ENCODE data around the gene LAMP2.
"Not testable (repeated sequence)": the region's sequence is repeated elsewhere in the genome, so short reads cannot be mapped to it uniquely, and the experiment has no call there.

The LAMP2 gene

GRCh38 chrX:120468825-120469525 is at the start of gene LAMP2:
Gene LAMP2, minus strand, starts transcription at chrX:120469296. Its CDS starts 127 bp downstream, at chrX:120469169.
- peak; percentile 69 to 72 for DNase-seq

GRCh38 chrX:120517936-120518335 is 48.8 kb upstream of the LAMP2 start:
- no peak for DNase-seq

- no peak for DNase-seq
Measured at GRCh38 chrX:120514236-120514635, 45.1 kb upstream of the LAMP2 start.

GRCh38 chrX:120512627-120513026 is 43.5 kb upstream of the LAMP2 start:
- DNase-seq, result no peak

DNA sequence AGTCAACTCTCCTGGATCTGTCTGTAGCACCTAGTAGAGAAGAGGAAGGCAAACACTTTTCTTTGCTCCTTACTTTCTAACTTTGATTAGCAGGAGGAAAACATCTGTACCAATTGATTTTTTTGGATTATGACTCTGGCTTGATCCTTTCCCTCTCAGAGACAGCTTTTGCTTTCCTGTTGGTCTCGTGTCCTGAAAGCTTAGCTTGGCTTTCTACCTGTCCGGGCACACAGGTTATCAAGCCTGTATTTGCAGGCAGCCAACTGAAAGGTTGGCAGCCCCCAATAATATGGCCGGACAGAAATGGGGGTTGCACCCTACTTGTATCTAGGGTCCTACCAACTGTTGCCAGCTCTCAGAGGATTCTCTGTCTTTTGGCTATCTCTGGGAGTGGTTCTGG is 43.1 kb upstream of the LAMP2 start:
- DNase-seq, result no peak

- no peak for DNase-seq
Measured at GRCh38 chrX:120504569-120504968, 35.5 kb upstream of the LAMP2 start.

GRCh38 chrX:120499301-120500072 is 30.4 kb upstream of the LAMP2 start:
- no peak for DNase-seq

GRCh38 chrX:120490119-120490518 is 21.0 kb upstream of the LAMP2 start:
- not testable (repeated sequence) for DNase-seq

- DNase-seq, result no peak
Measured at GRCh38 chrX:120486786-120487185, 17.7 kb upstream of the LAMP2 start.

GRCh38 chrX:120485638-120486520 is 16.8 kb upstream of the LAMP2 start:
- peak; percentile 49 to 51 for DNase-seq

- no peak for DNase-seq
Measured at GRCh38 chrX:120485315-120485637, 16.2 kb upstream of the LAMP2 start.

DNA sequence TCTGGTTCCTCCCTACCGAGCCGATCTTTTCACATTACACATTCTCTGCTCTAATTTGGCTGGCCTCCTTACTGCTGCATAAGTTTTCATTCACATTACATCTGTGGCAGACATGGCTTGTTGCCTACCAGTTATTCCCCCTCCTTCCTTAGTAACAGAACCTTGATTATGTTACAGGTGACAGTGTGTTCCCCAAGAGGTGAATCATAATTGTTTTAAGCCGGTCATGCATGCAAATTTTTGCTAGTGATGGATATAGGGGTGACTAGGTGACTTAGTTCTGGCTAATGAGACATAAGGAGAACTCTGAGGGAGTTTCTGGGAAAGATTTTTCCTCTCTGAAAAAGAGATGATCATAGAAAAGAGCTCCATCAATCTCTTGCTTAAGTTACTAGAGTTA is 8.4 kb upstream of the LAMP2 start:
- DNase-seq, result no peak

DNA sequence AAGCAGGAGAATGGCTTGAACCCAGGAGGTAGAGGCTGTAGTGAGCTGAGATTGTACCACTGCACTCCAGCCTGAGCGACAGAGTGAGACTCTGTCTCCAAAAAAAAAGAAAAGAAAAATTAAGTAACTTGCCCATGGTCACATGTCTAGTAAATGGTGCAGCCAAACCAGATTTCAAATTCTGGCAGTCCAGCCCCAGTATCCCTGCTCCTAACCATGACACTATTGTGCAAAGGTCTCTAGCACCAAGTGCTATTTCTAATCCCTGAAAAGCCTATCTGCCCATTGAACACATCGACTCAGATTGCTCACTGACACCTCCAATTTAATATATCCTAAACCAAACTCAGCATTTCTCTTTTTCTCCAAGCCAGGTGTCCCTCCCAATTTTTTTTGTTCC is 7.6 kb upstream of the LAMP2 start:
- DNase-seq, result no peak

GRCh38 chrX:120475447-120475846 is 6.4 kb upstream of the LAMP2 start:
- not testable (repeated sequence) for DNase-seq

- DNase-seq, result no peak
Measured at GRCh38 chrX:120474085-120474484, 5.0 kb upstream of the LAMP2 start.

DNA sequence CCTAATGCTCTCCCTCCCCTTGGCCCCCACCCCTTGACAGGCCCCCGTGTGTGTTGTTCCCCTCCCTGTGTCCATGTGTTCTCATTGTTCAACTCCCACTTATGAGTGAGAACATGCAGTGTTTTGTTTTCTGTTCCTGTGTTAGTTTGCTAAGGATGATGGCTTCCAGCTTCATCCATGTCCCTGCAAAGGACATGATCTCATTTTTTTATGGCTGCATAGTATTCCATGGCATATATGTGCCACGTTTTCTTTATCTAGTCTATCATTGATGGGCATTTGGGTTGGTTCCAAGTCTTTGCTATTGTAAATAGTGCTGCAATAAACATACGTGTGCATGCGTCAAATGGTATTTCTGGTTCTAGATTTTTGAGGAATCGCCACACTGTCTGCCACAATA is 561 bp upstream of the LAMP2 start:
- DNase-seq, result not testable (repeated sequence)

- no peak for DNase-seq
Measured at GRCh38 chrX:120468479-120468824, 644 bp downstream of the LAMP2 start.

- no peak for DNase-seq
Measured at GRCh38 chrX:120468071-120468470, 1.0 kb downstream of the LAMP2 start.

GRCh38 chrX:120464411-120464810 is 4.7 kb downstream of the LAMP2 start:
- no peak for DNase-seq

- DNase-seq, result no peak
Measured at GRCh38 chrX:120463241-120463640, 5.9 kb downstream of the LAMP2 start.

DNA sequence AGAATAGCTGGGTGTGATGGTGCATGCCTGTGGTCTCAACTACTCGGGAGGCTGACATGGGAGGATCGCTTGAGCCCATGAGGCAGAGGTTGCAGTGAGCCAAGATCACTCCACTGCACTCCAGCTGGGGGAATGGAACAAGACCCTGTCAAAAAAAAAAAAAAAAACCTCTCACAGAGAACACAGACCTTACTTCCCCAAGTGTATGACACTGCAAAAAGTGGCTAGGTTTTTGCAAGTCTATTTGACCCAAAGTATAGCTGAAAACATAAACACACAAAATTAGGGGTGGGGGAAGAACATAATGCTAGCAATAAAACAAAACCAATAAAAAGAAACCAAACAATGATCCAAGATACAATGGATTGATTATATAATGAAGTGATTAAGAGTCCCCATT is 6.7 kb downstream of the LAMP2 start:
- no peak for DNase-seq

DNA sequence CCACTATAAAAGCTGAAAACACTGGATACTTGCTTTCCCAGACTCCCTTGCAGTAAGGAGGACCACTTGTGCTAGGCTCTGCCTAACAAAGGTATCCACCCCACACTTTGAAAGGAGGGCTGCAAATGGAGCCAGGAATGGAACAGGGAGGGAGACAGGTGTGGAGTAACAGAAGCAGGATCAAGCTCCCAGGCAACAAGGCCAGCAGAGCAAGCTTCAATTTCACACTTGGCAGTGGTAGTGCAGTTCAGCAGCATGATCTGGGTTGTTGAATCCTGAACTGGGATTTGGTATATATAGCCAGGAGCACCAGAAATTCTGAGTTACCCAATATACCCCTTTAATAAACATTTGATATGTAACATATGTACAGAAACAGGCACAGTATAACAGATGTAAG is 9.8 kb downstream of the LAMP2 start:
- no peak for DNase-seq

DNA sequence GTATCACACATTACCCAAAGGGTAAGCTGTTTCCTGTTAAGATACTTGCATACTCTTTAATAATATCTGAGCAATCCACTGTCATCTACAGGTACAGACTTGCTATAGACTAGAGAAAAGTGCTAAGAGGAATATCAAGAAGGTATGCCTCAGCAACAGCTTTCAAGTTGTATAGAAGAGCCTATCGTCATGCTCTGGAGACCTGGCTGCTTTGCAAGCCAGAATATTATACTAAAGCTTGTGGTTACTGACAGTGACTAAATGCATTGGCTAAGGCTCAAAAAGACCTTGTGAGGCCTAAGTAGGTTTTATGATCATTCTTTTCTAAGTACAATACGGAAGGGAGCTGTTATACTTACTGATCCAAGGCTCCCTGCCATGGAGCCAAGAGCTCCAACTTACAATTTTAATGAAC is 11.3 kb downstream of the LAMP2 start:
- DNase-seq, result no peak

DNA sequence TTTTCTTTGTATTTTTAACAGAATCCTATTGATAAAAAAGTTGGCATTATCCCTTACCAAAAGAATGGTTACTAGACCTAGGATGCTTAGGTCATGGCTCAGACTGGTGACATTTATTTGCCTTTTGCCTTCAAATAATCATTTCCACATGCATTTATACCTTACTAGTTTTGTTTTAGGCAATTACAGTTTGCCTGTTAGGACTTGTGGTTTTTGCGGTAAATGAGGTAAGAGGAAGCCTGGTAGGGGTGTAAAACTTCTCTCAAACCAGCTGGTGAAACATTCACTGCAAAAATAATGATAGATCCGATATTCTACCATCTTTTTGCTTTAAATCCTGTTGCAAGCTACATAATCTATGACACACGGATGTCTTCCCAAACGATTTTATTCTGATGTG is 12.1 kb downstream of the LAMP2 start:
- DNase-seq, result no peak
